C4-2B (cell line): ENCODE measurements around the gene SLC28A3.

ENCODE experiments used
- H3K27ac ChIP-seq: fragments of 450-650 bp; 2 replicates; pipeline ENCODE4 v1.5.1; 2017
- ZFX ChIP-seq: fragments of 450-650 bp; IDR thresholded peaks from 2 replicates; pipeline ENCODE4 v1.6.1; 2017
- TF ChIP-seq, protein P1 (sequence below): fragments of 450-650 bp; conservative IDR thresholded peaks from 2 replicates; pipeline ENCODE4 v1.5.1; 2017; ENCODE audit warnings: mild to moderate bottlenecking

Gene SLC28A3

DNA sequence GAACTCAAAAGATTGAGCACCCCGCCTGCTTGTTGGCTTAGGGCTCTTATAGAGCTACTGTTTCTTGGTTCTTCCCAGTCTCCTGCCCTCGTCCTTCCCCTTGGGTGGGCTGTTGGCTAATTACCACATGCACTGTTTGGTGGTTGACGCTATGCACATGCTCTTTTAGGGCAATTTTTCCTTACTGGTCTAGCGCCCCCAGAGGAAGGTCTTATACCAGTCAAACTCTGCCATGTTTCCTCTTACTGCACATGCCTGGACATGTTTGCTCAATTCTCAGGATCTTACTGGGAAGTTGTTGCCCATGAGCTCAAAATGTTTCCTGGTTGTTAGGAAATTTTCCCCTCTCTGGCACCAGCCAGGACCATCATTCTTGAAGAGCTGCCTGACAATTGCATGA, 101.9 kb downstream of the SLC28A3 start:
- H3K27ac ChIP-seq = no peak overlapping the region
- TF ChIP-seq, protein P1, sequence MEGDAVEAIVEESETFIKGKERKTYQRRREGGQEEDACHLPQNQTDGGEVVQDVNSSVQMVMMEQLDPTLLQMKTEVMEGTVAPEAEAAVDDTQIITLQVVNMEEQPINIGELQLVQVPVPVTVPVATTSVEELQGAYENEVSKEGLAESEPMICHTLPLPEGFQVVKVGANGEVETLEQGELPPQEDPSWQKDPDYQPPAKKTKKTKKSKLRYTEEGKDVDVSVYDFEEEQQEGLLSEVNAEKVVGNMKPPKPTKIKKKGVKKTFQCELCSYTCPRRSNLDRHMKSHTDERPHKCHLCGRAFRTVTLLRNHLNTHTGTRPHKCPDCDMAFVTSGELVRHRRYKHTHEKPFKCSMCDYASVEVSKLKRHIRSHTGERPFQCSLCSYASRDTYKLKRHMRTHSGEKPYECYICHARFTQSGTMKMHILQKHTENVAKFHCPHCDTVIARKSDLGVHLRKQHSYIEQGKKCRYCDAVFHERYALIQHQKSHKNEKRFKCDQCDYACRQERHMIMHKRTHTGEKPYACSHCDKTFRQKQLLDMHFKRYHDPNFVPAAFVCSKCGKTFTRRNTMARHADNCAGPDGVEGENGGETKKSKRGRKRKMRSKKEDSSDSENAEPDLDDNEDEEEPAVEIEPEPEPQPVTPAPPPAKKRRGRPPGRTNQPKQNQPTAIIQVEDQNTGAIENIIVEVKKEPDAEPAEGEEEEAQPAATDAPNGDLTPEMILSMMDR = peak; percentile 66
- no peak for TF ChIP-seq ZFX

DNA sequence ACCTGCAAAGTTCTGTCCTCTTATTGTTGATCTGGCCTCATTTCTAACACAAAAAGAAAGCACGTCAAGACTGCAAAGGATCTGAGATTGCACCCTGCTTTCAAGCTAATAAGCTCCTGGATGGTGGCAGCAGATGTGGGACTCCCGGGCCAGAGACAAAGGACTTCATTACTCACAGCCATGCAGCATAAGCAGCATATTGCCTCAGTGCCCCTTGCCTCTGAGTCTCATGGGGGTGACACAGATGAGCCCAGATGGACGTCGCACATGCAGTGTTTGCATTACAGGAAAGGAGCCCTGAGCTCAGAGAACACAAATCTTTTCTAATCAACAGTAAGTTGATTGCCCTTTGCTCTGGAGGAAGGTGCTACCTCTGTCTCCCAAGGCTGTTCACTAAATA, 105.0 kb downstream of the SLC28A3 start:
- no peak overlapping the region for H3K27ac ChIP-seq
- TF ChIP-seq, protein P1 = no peak
- no peak for TF ChIP-seq ZFX

DNA sequence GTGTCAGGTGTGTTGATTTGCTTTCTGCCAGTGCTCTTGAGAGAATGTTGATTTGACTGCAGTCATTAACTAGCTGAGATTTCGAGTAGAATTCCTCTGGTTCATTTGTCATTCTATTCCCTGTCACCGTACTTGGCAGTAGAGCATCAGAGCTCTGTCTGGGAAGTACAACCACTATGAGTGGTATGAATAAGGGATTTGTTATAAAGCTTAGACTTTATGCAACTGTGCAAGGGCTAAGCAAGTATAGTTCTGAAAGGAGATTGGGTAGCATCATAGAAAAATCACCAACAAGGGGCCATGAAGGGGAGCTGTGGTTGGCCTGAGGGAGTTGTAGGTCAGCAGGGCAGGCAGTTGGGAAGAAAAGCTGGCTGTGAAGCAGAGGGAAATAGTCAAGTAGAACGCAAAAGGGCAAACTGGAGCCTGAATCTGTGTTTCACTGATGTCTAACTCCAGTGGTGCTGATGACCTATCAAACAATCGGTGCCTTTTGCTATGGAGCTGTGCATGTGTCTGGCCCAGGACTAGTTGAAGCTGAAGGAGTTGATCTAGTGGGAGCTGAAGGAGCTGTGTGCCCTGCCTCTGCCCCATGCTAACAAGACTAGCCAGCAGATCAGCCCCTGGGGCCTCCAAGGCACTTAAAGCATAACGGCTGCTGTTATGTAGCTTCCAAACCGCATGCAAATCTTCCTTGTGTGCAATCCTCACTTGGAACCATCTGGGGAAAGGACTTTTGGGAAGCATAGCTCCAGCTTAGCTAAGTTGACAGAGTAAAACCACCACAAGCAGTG, 110.0 kb downstream of the SLC28A3 start:
- TF ChIP-seq ZFX = no peak
- TF ChIP-seq, protein P1 = no peak

DNA sequence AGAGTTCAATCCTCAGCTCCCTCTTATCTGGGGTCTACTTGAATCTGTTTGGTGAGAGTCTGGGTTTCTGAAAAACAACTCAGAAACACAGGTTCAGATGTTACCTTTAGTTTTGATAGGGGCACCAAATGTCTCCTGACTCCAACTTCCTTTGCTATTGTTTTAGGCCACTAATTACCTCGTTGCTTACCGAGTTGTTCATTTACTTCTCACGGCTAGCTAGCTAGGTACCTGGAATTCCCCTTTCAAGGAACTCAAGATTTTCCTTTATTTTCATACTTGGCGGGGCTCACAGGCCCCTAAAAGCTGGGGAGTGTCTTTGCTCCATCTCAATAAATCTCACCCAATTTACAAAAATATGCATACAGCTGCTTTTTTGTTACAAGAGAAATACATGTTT, 111.4 kb downstream of the SLC28A3 start:
- TF ChIP-seq, protein P1 = no peak
- no peak for TF ChIP-seq ZFX
- H3K27ac ChIP-seq = no peak overlapping the region

More for the DNA sequence above, 110.0 kb downstream of the SLC28A3 start:
- no peak overlapping the region for H3K27ac ChIP-seq

DNA sequence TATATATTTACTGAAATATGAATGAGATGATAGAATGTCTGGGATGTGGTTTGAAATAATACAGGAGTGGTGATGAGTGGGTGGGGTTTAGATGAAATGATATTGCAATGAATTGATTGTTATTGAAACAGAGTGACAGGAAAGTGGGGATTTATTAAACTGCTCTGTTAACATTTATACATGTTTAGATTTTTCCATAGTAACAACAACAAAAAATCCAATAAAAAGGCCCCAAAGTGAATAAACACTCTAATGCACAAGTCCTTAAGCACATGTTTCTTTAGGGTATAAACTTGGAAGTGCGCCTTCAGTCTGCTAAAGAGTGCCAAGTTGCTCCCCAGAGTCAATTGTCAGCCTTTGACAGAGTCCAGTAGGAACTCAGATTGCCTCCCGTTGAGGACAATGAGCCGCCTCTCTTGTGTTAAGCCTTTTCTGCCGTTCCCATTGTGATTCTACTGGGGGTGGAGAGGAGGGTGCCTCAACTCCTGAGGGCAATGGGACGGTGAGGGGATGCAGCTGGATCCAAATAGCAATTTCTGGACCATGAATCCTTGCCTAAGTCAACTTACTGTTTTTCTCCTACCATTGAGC, 112.3 kb downstream of the SLC28A3 start:
- TF ChIP-seq, protein P1 = no peak
- TF ChIP-seq ZFX = no peak
- no peak overlapping the region for H3K27ac ChIP-seq

DNA sequence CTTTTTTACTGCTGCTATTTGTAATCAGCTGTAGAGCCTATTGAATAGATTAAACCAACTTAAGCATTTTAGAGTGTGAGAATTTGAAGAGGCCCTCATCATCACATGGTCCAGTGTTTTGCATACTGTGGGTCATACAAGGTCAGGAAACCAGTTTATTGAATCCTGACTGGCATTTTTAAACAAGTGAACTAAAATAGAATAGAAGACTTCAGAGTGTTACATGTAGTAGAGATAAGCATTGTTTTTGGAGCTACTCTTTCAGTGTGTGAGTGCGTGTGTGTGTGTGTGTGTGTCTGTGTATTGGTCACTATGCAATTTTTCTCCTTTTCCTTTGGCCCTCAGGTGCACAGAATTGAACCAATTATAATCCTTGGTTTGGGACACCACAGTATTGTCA, 114.4 kb downstream of the SLC28A3 start:
- TF ChIP-seq ZFX = no peak
- TF ChIP-seq, protein P1 = no peak
- H3K27ac ChIP-seq = no peak overlapping the region
